Upper lobe of left lung (tissue), 6 donors: ENCODE results near the gene MRPL37. TPM values are rescaled to one million over a fixed set of nuclear protein-coding genes. Genes with fewer than 3 reads are reported as not detected.

ENCODE experiments used
- ATAC-seq, 2 donors: fragments of 200-7000 bp; cut with Tn5 transposase; one replicate each; pipeline ENCODE4 v1.9.1; 2022; ENCODE audit warnings: mild to moderate bottlenecking in 2 of 2, moderate library complexity in 2 of 2; ENCODE audit not compliant: low FRiP score in 2 of 2
- DNase-seq, 2 donors: peaks; one replicate each; pipeline ENCODE4 v3.0.0-alpha.2; 2019 to 2020
- H3K27ac ChIP-seq, 4 donors: fragments of 200-600 bp; sonication (generic); one replicate each; pipeline ENCODE4 v1.5.1; 2016 to 2019
- H3K27me3 ChIP-seq, 4 donors: fragments of 200-600 bp; sonication (generic); one replicate each; pipeline ENCODE4 v1.5.1; 2017 to 2019
- H3K36me3 ChIP-seq, 4 donors: fragments of 200-600 bp; sonication (generic); one replicate each; pipeline ENCODE4 v1.5.1; 2016 to 2019
- H3K4me1 ChIP-seq, 4 donors: fragments of 200-600 bp; sonication (generic); one replicate each; pipeline ENCODE4 v1.5.1; 2018 to 2019
- H3K4me3 ChIP-seq, 4 donors: fragments of 200-600 bp; sonication (generic); one replicate each; pipeline ENCODE4 v1.5.1; 2017 to 2019; ENCODE audit warnings: mild to moderate bottlenecking in 2 of 4, moderate library complexity in 1 of 4
- H3K9me3 ChIP-seq, 4 donors: fragments of 200-600 bp; sonication (generic); one replicate each; pipeline ENCODE4 v1.5.1; 2018 to 2019
- EP300 ChIP-seq, 4 donors: sonication (generic); formaldehyde crosslinking; IDR thresholded peaks; one replicate each; pipeline ENCODE4 v1.5.1; 2017; ENCODE audit warnings: antibody characterized with exemption in 4 of 4, control low read depth in 2 of 4
- POLR2A ChIP-seq, 4 donors: fragments of 450-650 bp; IDR thresholded peaks; one replicate each; pipeline ENCODE4 v1.5.1; 2016 to 2017; ENCODE audit warnings: antibody characterized with exemption in 4 of 4, mild to moderate bottlenecking in 2 of 4
- POLR2AphosphoS5 ChIP-seq, 2 donors: sonication (generic); formaldehyde crosslinking; IDR thresholded peaks; one replicate each; pipeline ENCODE4 v1.5.1; 2017; ENCODE audit warnings: antibody characterized with exemption in 2 of 2
- WGBS, 2 donors: methylation state at CpG; one replicate each; pipeline ENCODE4 v1.1.5; 2017 to 2018; 5-methylcytosine and 5-hydroxymethylcytosine counted together
- total RNA-seq, 6 donors: library from RNA; depleted of rRNA in 4 of 6; stranded (reverse); fragments of >200 nt in 4 of 6; gene quantifications; one replicate each; pipeline versions ENCODE4 v1.1.0 to v1.2.1, GENCODE V29; 2016 to 2021
- TF ChIP-seq, protein P1 (sequence below), 6 experiments: fragments of 450-650 bp in 4 of 6; fragments of 200-600 bp in 2 of 6; sonication (generic) in 2 of 6; IDR thresholded peaks; one replicate each; pipeline ENCODE4 v1.5.1; 2016 to 2019; ENCODE audit warnings: antibody characterized with exemption in 6 of 6
- donor health status: DM: no; HTN: no; CAD: no; lungs with moderate emphysema.
- donor health status: DM: no; HTN: yes; CAD: no; lungs with severe emphysema.

MRPL37 gene
- total RNA-seq, 6 donors from 2014 or later = 33.2 to 58.2 (median 47.0) TPM

DNA sequence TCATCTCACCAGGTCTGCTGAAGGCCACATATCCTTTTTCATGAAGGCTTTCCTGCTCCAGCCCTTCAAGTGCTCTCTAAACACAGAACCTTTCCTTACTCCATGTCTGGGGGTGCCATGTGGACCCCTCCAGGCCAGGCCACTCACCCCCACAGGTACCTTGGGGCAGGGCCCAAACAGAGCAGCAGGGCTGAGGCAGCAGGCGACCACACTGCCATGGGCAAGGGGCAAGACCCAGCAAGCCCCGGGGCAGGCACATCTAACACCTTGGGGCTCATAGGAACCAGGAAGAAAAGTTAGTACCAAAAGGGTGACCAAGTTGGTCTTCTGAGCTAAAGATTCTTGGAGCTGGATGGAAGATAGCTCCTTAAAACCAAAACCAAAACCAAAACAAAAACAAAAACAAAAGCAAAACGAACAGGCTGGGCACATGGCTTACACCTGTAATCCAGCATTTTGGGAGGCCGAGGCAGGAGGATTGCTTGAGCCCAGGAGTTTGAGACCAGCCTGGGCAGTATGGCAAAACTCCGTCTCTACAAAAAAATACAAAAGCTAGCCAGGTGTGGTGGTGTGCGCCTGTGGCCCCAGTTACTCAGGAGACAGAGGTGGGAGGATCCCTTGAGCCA, 63.7 kb downstream of the MRPL37 start:
- TF ChIP-seq, protein P1, sequence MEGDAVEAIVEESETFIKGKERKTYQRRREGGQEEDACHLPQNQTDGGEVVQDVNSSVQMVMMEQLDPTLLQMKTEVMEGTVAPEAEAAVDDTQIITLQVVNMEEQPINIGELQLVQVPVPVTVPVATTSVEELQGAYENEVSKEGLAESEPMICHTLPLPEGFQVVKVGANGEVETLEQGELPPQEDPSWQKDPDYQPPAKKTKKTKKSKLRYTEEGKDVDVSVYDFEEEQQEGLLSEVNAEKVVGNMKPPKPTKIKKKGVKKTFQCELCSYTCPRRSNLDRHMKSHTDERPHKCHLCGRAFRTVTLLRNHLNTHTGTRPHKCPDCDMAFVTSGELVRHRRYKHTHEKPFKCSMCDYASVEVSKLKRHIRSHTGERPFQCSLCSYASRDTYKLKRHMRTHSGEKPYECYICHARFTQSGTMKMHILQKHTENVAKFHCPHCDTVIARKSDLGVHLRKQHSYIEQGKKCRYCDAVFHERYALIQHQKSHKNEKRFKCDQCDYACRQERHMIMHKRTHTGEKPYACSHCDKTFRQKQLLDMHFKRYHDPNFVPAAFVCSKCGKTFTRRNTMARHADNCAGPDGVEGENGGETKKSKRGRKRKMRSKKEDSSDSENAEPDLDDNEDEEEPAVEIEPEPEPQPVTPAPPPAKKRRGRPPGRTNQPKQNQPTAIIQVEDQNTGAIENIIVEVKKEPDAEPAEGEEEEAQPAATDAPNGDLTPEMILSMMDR (IDR thresholded peaks at IDR 0.05) = no peak
- TF ChIP-seq POLR2A (IDR thresholded peaks at IDR 0.05) (no peak), EP300 (IDR thresholded peaks at IDR 0.05) (no peak), POLR2AphosphoS5 (IDR thresholded peaks at IDR 0.05) (no peak)
- Histone ChIP-seq H3K36me3 (no peaks in the 10 kb centered on the region), H3K27ac (no peak overlapping the region), H3K27me3 (no peaks in the 10 kb centered on the region), H3K4me1 (peaks cover 4 to 17% (median 10%) of the 10 kb centered on the region in 4 donors), H3K4me3 (no peak overlapping the region), H3K9me3 (no peaks in the 10 kb centered on the region)
- 71 to 91% methylated on average over 6 of the region's 6 CpGs for WGBS, 2 donors
- ATAC-seq (no peak), DNase-seq (no peak)

DNA sequence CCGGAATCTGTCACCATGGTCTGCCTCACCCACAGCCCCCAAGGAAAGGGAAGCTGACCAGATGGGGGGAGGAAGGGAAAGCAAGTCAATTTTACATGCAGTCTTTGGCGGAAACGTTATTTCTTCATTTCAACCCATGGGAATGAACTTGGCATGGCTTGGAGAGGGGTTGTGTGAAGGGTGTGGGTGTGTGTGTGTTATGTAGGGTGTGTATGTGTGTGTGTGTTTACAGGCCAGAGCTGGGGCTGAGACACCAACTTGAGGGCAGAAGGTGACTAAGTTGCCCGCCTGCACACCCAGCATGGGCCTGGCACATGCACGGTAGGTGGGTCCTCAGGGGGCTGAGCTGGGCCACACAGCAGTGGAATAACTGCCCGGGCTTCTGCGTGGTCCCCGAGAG, 65.2 kb downstream of the MRPL37 start:
- Histone ChIP-seq H3K27me3 (no peaks in the 10 kb centered on the region), H3K4me3 (no peak overlapping the region), H3K4me1 (peaks cover 4 to 19% (median 10%) of the 10 kb centered on the region in 4 donors), H3K27ac (no peak overlapping the region), H3K9me3 (no peaks in the 10 kb centered on the region), H3K36me3 (no peaks in the 10 kb centered on the region)
- 90 to 97% methylated on average over 8 of the region's 8 CpGs for WGBS, 2 donors
- DNase-seq (no peak), ATAC-seq (no peak)
- TF ChIP-seq, protein P1 (IDR thresholded peaks at IDR 0.05) = no peak
- TF ChIP-seq POLR2A (IDR thresholded peaks at IDR 0.05) (no peak), EP300 (IDR thresholded peaks at IDR 0.05) (no peak)

DNA sequence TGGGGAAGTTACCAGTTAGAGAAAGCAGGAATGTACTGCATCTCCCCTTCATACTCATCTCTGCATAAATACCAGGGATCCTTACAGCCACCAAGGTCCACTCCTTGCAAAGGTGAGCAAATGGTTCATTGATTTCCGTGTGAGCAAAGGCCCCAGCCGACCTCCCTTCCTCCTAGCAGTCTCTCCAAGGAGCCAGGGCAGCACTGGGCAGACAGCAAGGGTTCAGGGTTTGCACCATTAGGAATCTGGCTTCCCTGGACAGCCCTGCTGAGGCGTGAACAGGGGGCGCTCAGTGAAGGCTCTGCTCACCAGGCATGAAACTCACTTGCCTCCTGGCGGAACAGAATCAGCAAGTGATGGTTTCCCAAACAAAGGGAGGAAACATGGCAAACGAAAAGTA, 65.7 kb downstream of the MRPL37 start:
- 85 to 97% methylated on average over 5 to 6 of the region's 6 CpGs for WGBS, 2 donors
- no peak for DNase-seq
- no peak overlapping the region for H3K27ac ChIP-seq
- H3K4me1 ChIP-seq = peaks cover 4 to 19% (median 10%) of the 10 kb centered on the region in 4 donors
- H3K36me3 ChIP-seq = no peaks in the 10 kb centered on the region
- H3K27me3 ChIP-seq = no peaks in the 10 kb centered on the region
- H3K4me3 ChIP-seq = no peak overlapping the region
- H3K9me3 ChIP-seq = no peaks in the 10 kb centered on the region
- TF ChIP-seq POLR2AphosphoS5 (IDR thresholded peaks at IDR 0.05) = no peak
- TF ChIP-seq POLR2A (IDR thresholded peaks at IDR 0.05) = no peak
- TF ChIP-seq, protein P1 (IDR thresholded peaks at IDR 0.05) = no peak
- no peak for TF ChIP-seq EP300 (IDR thresholded peaks at IDR 0.05)
- ATAC-seq = no peak

DNA sequence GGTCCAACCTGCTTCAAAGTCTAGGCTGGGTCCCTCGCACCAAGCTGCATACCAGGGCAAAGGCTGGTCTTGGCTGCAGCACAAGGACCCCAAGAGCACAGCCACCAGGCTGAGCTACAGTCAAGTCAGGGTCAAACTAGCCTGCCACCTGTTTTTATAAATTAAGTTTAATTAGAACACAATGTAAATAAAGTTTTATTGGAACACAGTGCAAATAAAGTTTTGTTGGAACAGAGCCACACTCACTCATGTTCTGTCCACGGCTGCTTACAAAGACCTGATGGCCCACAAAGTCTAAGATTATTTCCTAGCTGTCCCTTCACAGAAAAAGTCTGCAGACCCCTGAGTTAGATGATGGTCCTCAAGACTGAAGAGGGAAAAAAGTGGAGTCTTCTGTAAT, 66.2 kb downstream of the MRPL37 start:
- Histone ChIP-seq H3K4me3 (no peak overlapping the region), H3K4me1 (peaks cover 4 to 19% (median 10%) of the 10 kb centered on the region in 4 donors), H3K27ac (no peak overlapping the region), H3K36me3 (no peaks in the 10 kb centered on the region), H3K27me3 (no peaks in the 10 kb centered on the region), H3K9me3 (no peaks in the 10 kb centered on the region)
- 93 to 97% methylated on average over 2 of the region's 2 CpGs for WGBS, 2 donors
- TF ChIP-seq POLR2A (IDR thresholded peaks at IDR 0.05) (no peak), POLR2AphosphoS5 (IDR thresholded peaks at IDR 0.05) (no peak)
- DNase-seq (no peak), ATAC-seq (no peak)

DNA sequence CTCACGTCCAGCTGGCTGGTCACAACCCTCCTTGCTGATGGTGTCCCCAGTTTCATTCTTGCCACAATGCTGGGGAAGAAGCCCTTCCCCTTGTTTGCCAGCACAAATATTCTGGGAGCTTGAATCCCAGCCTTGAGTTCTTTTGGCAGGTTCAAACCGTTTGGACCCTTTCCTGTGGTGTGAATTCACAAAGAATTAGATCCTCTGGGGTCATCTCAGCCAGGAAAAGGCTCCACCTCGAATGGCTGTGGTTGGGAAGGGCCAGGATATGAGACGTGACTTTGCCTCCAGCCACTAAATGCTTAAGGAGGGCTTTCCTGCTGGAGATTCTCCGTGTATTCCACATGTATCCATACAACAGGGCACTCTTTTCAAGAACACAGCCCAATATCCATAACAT, 66.9 kb downstream of the MRPL37 start:
- no peak overlapping the region for H3K27ac ChIP-seq
- no peaks in the 10 kb centered on the region for H3K36me3 ChIP-seq
- DNase-seq (no peak), ATAC-seq (no peak)
- 70 to 71% methylated on average over 5 of the region's 5 CpGs for WGBS, 2 donors
- H3K9me3 ChIP-seq = no peaks in the 10 kb centered on the region
- no peak overlapping the region for H3K4me3 ChIP-seq
- peaks cover 4 to 19% (median 11%) of the 10 kb centered on the region in 4 donors for H3K4me1 ChIP-seq
- no peaks in the 10 kb centered on the region for H3K27me3 ChIP-seq
- TF ChIP-seq POLR2AphosphoS5 (IDR thresholded peaks at IDR 0.05) = no peak

Other genes starting within 250 kb of the MRPL37 start
- 10 to 100 TPM in 2 of 6 donors, 1 to 10 TPM in 3, under 1 TPM in 1; 0.46 to 27.4 (median 7.9) TPM for gene LDLRAD1, start 182.0 kb upstream of the MRPL37 start, total RNA-seq
- 100 to 1,000 TPM in 5 of 6 donors, 10 to 100 TPM in 1; 66.0 to 432 (median 263) TPM for gene TMEM59, start 147.0 kb upstream of the MRPL37 start, total RNA-seq
- 10 to 100 TPM in 1 of 6 donors, 1 to 10 TPM in 5; 2.0 to 11.5 (median 4.6) TPM for gene TCEANC2, start 146.6 kb upstream of the MRPL37 start, total RNA-seq
- not detected for gene CDCP2, start 47.2 kb upstream of the MRPL37 start, total RNA-seq
- 1 to 10 TPM; 2.7 to 10.0 (median 6.6) TPM for gene CYB5RL, start 137 bp upstream of the MRPL37 start, total RNA-seq
- 10 to 100 TPM; 17.8 to 35.6 (median 26.4) TPM for gene SSBP3, start 206.2 kb downstream of the MRPL37 start, total RNA-seq